NB4 (cell line): ENCODE data around the gene PRX.

Source experiments
- CTCF ChIP-seq: IDR thresholded peaks from one replicate; pipeline ENCODE4 v1.5.1; 2012; ENCODE audit warnings: low read depth, low read length
- POLR2A ChIP-seq: IDR thresholded peaks from 2 replicates; pipeline ENCODE4 v1.6.1; 2011; ENCODE audit warnings: mild to moderate bottlenecking; ENCODE audit not compliant: insufficient read length; ENCODE audit errors: extremely low read depth

GRCh38 chr19:40442328-40443130 is 29.4 kb upstream of the PRX start:
- TF ChIP-seq CTCF (no peak), POLR2A (no peak)
